Neural progenitor cell (in vitro differentiated cells): Measurements from ENCODE around the gene EZH2.

Experiments
- CTCF ChIP-seq: fragments of 200-600 bp; sonication (generic); IDR thresholded peaks from 2 replicates; pipeline ENCODE4 v1.5.1; 2017; ENCODE audit warnings: antibody characterized with exemption, mild to moderate bottlenecking
- EZH2phosphoT487 ChIP-seq: fragments of 200-600 bp; sonication (generic); IDR thresholded peaks from 2 replicates; pipeline ENCODE4 v1.6.1; 2017; ENCODE audit warnings: antibody characterized with exemption

GRCh38 chr7:148791546-148791945 is 92.5 kb downstream of the EZH2 start:
- TF ChIP-seq CTCF (no peak), EZH2phosphoT487 (no peak)
